ENCODE results near the gene PCED1B.

GRCh38 chr12:47145188-47145587 lies 65.8 kb downstream of the PCED1B start:
- TF ChIP-seq EZH2 (IDR thresholded peaks at IDR 0.05; ENCODE audit: low read length) (no peak), CTCF (optimal IDR thresholded peaks at IDR 0.05 in 1 of 3, IDR thresholded peaks at IDR 0.05 in 1 of 3, conservative IDR thresholded peaks at IDR 0.05 in 1 of 3; ENCODE audit: extremely low read depth in 1 of 3, insufficient read depth in 2 of 3, low read length in 3 of 3) (no peak)

All from keratinocyte (primary cell).